ENCODE data around the gene TRIM28. TPM values are rescaled to one million over a fixed set of nuclear protein-coding genes. Genes with fewer than 3 reads are reported as not detected.
"Not testable (repeated sequence)": the region's sequence is repeated elsewhere in the genome, so short reads cannot be mapped to it uniquely, and the experiment has no call there.

The TRIM28 gene
- total RNA-seq, 2 donors from 2014 or later = 351 to 473 TPM

DNA sequence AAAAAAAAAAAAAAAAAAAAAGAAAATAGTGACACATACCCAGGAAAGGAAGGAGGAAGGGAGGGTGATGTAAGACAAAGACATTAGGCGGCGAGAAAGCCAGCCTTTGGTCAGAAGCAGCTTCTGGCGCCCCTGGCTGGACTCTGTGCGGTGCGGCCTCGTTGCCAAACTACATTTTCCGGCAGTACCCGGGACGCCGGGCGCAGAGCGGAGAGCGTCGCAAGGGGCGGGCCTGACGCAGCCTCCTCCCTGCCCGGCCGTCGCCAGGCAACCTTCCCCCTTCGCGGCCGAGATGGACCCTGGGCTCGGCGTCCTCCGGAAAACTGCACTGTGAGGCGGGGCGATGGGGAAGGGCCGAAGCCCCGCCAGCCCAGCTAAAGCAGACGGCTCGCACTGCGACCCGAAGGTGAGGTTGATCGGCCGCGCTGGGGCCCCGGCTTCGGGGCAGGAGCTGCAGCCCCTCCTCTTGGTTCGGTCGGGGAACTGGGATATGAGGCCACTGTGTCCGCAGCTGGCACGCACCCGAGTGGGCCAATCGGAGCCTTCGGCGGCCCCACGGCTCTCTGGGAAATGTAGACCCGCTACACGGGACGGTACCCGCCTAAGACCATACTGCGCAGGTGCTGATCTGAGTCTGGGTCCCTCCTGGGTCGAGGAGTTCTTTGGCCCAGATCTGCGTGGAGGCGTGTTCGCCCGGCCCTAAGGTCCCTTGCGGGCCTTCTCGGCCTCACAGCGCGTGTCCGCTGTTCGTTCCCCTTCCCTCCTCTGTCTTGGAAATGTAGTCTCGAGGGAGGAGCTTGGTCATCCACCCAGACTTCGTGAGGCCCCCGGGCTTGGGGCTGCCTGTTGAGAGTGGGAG lies 31.5 kb downstream of the TRIM28 start:
- H3K27me3 Mint-ChIP-seq (ENCODE audit: low read depth) = no peaks in the 10 kb centered on the region
- ATAC-seq (replicated peaks in 1 of 2) (peak; percentile 53 to 56), DNase-seq (peak; percentile 86 to 89)
- peak overlapping the region; percentile 85 to 92 for H3K4me3 Mint-ChIP-seq
- peak overlapping the region; percentile 30 for H3K27ac Mint-ChIP-seq
- H3K9me3 Mint-ChIP-seq = no peaks in the 10 kb centered on the region
- peaks cover 0 to 7% of the 10 kb centered on the region in 2 donors for H3K36me3 Mint-ChIP-seq (ENCODE audit: insufficient read depth in 2 of 2)
- peaks cover 61% of the 10 kb centered on the region for H3K4me1 Mint-ChIP-seq (ENCODE audit: low read depth)

- not testable (repeated sequence) for DNase-seq; H3K9me3 Mint-ChIP-seq; ATAC-seq (replicated peaks in 1 of 2); H3K36me3 Mint-ChIP-seq (ENCODE audit: insufficient read depth in 2 of 2); H3K27me3 Mint-ChIP-seq (ENCODE audit: low read depth)
- H3K4me1 Mint-ChIP-seq (ENCODE audit: low read depth) = peaks cover 61% of the 10 kb centered on the region
- peak overlapping the region; percentile 38 to 64 for H3K4me3 Mint-ChIP-seq
- H3K27ac Mint-ChIP-seq = peak overlapping the region; percentile 76
Measured at GRCh38 chr19:58577581-58577980, 33.7 kb downstream of the TRIM28 start.

DNA sequence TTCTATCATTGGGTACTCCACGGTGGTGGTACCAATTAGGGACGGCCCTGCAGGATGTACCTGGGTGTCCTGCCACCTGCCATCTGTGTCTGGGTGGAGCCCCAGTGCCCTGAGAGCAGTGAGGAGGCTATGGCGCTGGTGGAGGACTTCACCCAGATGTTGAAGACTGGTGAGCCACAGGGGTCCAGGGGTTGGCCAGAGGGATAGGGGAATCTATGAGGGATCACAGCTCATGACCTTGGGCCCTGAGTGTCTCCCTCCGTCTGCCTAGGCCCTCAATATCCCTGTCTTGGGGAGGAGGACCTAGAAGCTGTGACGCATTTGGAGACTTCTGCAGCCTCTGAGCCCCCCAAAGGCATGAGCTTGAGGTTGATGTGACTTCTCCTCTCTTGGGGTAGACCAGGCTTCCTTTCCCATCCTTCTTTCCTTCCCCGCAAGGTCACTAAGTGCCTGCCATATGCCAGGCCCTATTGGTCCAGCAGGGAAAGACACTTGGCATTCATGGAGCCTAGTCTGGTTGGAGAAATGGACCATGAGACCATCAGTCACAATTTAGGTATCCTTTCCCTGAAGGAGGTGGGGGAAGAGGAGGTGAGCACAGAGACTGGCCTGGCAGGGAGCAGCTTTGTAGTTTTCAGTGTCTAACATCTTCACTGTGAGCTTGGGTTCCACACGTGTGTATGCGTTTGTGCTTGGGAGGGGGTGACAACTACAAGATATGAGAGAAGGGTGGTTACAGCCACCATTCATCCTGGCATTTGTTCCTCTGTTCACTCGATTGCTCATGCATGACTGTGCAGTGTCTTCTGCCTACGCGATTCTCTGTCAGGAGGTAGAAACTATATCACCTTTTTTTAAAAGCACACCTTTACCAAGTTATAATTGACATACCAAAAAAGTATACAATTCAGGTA lies 34.4 kb downstream of the TRIM28 start:
- peak in 1 of 2 donors; percentile 48 for DNase-seq
- ATAC-seq (replicated peaks in 1 of 2) = peak; percentile 13 to 23
- peak overlapping the region; percentile 38 to 64 for H3K4me3 Mint-ChIP-seq

GRCh38 chr19:58579473-58580142 lies 35.7 kb downstream of the TRIM28 start:
- H3K4me1 Mint-ChIP-seq (ENCODE audit: low read depth) = peaks cover 47% of the 10 kb centered on the region
- H3K27me3 Mint-ChIP-seq (ENCODE audit: low read depth) = no peaks in the 10 kb centered on the region
- no peaks in the 10 kb centered on the region for H3K9me3 Mint-ChIP-seq
- no peak for DNase-seq
- peak overlapping the region in 1 of 2 donors; percentile 31 for H3K4me3 Mint-ChIP-seq
- no peak for ATAC-seq (replicated peaks in 1 of 2)
- H3K27ac Mint-ChIP-seq = peak overlapping the region; percentile 68
- peaks cover 5 to 11% of the 10 kb centered on the region in 2 donors for H3K36me3 Mint-ChIP-seq (ENCODE audit: insufficient read depth in 2 of 2)

More for the DNA sequence above, 34.4 kb downstream of the TRIM28 start:
- Mint-ChIP-seq H3K27me3 (ENCODE audit: low read depth) (no peaks in the 10 kb centered on the region), H3K27ac (peak overlapping the region; percentile 76), H3K36me3 (ENCODE audit: insufficient read depth in 2 of 2) (peaks cover 5 to 11% of the 10 kb centered on the region in 2 donors), H3K9me3 (no peaks in the 10 kb centered on the region), H3K4me1 (ENCODE audit: low read depth) (peaks cover 60% of the 10 kb centered on the region)

DNA sequence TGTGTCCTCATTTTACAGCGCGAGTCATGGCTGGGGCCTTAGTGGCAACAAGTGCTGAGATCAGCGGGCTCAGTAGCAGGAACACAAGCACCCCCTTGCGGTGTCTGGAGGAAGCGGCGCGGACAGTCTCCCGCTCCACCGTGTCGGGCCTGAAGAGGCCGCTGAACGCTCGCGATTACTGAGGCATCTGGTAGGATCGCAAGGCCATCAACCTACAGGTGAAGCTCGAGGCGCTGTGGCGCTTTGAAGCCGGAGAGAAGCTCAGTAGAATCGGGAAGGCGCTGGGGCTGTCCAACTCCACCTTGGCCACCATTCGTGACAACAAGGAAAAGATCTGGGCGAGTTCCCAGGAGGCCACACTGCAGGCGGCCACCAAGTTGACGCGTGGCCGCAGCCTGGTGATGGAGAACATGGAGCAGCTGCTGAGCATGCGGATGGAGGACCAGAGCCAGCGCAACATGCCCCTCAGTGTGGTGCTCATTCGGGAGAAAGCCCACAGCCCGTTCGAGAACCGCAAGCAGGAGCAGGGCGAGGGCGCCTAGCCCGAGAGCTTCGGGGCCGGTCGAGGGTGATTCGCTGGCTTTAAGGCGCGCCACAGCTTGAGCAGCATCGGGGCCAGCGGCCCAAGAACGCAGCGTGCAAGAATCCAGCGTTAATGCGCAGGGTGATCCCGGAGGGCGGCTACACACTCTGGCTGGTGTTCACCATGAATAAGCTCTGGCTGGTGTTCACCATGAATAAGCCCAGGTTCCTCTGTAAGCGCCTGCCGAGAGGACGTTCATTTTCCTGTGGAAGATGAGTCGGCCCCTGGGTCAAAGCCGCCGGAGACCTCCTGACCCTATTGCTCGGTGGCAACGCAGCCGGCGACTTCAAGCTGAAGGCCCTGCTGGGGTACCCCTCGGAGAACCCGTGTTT lies 37.6 kb downstream of the TRIM28 start:
- peak overlapping the region in 1 of 2 donors; percentile 8 for H3K4me3 Mint-ChIP-seq
- peaks cover 40% of the 10 kb centered on the region for H3K4me1 Mint-ChIP-seq (ENCODE audit: low read depth)
- H3K27me3 Mint-ChIP-seq (ENCODE audit: low read depth) = no peaks in the 10 kb centered on the region
- no peaks in the 10 kb centered on the region for H3K9me3 Mint-ChIP-seq
- ATAC-seq (replicated peaks in 1 of 2) (peak; percentile 89 to 91), DNase-seq (peak; percentile 92 to 93)
- H3K27ac Mint-ChIP-seq = peak overlapping the region; percentile 80
- H3K36me3 Mint-ChIP-seq (ENCODE audit: insufficient read depth in 2 of 2) = peaks cover 5 to 11% of the 10 kb centered on the region in 2 donors

GRCh38 chr19:58582985-58583384 lies 39.1 kb downstream of the TRIM28 start:
- H3K27ac Mint-ChIP-seq = no peak overlapping the region
- H3K36me3 Mint-ChIP-seq (ENCODE audit: insufficient read depth in 2 of 2) = peaks cover 5 to 11% of the 10 kb centered on the region in 2 donors
- H3K4me3 Mint-ChIP-seq = no peak overlapping the region
- no peaks in the 10 kb centered on the region for H3K27me3 Mint-ChIP-seq (ENCODE audit: low read depth)
- H3K9me3 Mint-ChIP-seq = no peaks in the 10 kb centered on the region
- DNase-seq = no peak
- H3K4me1 Mint-ChIP-seq (ENCODE audit: low read depth) = peaks cover 29% of the 10 kb centered on the region
- no peak for ATAC-seq (replicated peaks in 1 of 2)

DNA sequence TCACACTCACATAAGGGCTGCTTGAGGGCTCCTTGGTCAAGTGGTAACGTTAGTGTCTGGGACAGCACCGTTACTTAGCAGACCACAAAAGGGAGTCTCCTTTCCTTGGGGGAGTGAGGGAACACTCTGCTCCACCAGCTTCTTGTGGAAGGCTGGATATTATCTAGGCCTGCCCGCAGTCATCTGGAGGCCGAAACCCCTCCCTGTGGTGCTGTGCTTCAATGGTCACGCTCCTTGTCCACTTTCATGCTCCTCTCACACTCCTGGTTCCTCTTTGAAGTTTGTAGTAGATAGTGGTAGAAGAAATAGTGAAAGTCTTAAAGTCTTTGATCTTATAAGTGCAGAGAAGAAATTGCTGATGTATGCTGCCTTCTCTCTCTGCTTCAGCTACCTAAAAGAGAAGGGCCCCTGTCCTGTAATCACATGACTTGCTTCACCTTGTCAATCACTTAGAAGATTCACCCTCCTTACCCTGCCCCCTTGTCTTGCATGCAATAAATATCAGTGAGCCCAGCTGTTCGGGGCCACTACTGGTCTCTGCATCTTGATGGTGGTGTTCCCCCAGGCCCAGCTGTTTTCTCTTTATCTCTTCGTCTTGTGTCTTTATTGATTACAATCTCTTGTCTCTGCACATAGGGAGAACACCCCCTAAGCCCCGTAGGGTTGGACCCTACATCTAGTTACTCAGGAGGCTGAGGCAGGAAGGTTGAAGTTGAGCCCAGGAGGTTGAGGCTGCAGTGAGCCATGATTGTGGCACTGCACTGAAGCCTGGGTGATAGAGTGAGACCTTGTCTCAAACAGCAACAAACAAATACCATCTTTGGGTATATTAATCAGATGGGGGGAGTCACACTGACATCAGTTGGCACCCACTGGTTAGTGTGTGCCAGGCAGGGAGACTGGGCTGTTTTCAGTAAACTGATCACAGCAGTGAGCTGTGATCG lies 40.9 kb downstream of the TRIM28 start:
- DNase-seq (no peak), ATAC-seq (replicated peaks in 1 of 2) (no peak)
- Mint-ChIP-seq H3K27me3 (ENCODE audit: low read depth) (no peaks in the 10 kb centered on the region), H3K4me3 (no peak overlapping the region), H3K36me3 (ENCODE audit: insufficient read depth in 2 of 2) (peaks cover 5 to 11% of the 10 kb centered on the region in 2 donors), H3K9me3 (no peaks in the 10 kb centered on the region), H3K27ac (no peak overlapping the region), H3K4me1 (ENCODE audit: low read depth) (peaks cover 13% of the 10 kb centered on the region)

DNA sequence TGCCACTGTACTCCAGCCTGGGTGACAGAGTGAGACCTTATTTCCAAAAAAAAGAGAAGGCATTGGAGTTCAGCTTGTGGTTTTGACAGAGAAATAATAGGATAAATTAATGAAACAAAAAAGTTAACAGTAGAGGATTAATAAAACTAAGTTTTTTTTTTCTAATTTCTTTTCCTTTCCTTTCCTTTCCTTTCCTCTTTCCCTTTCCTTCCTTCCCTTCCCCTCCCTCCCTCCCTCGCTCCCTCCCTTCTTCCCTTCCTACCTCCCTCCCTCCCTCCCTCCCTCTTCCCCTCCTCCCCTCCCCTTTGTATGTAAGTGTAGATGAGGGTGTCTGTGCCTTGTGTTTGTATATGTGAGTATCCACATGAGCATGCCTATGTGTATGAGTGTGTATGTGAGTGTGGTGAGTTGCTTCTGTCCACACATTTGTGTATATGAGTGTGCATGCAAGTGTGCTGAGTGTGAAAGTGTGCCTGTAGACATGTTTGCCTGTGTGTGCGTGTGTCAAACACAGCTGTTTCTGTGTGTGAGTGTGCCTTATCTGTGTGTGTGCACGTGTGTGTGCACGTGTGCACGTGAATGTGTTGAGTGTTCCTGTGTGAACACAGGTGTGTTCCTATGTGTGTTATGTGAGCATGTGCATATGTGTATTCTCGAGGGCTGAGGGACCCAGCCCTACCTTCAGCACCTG lies 41.7 kb downstream of the TRIM28 start:
- DNase-seq = no peak
- H3K9me3 Mint-ChIP-seq = no peaks in the 10 kb centered on the region
- ATAC-seq (replicated peaks in 1 of 2) = no peak
- H3K36me3 Mint-ChIP-seq (ENCODE audit: insufficient read depth in 2 of 2) = peaks cover 5 to 9% of the 10 kb centered on the region in 2 donors
- no peak overlapping the region for H3K4me3 Mint-ChIP-seq
- no peaks in the 10 kb centered on the region for H3K27me3 Mint-ChIP-seq (ENCODE audit: low read depth)
- H3K27ac Mint-ChIP-seq = no peak overlapping the region
- H3K4me1 Mint-ChIP-seq (ENCODE audit: low read depth) = peaks cover 10% of the 10 kb centered on the region

GRCh38 chr19:58586133-58586765 lies 42.4 kb downstream of the TRIM28 start:
- no peak overlapping the region for H3K27ac Mint-ChIP-seq
- H3K4me1 Mint-ChIP-seq (ENCODE audit: low read depth) = peaks cover 3% of the 10 kb centered on the region
- DNase-seq (no peak), ATAC-seq (replicated peaks in 1 of 2) (no peak)
- peaks cover 4 to 8% of the 10 kb centered on the region in 2 donors for H3K36me3 Mint-ChIP-seq (ENCODE audit: insufficient read depth in 2 of 2)
- H3K4me3 Mint-ChIP-seq = no peak overlapping the region
- no peaks in the 10 kb centered on the region for H3K27me3 Mint-ChIP-seq (ENCODE audit: low read depth)
- no peaks in the 10 kb centered on the region for H3K9me3 Mint-ChIP-seq

Data from activated T-cell treated with anti-CD3 and anti-CD28 coated beads, Interleukin-2, amount 50 U/mL, for 72 hours (primary cell).